OCI-LY7 (cell line): Measurements from ENCODE around the gene RPS6KA5. TPM values are rescaled to one million over a fixed set of nuclear protein-coding genes. Genes with fewer than 3 reads are reported as not detected.
A peak's percentile ranks its signal among the peaks of the same experiment; 100 is the strongest.

Experiments used
- BruUV-seq: library from RNA; stranded (reverse); fragments of 400-500 nt; replicated peaks from 2 replicates; lab custom pipeline; 2021; lab: Mats Ljungman, UMichigan
- CTCF ChIA-PET: fragments of 300-600 bp; sonication (Branson Sonifier 250); formaldehyde crosslinking; loops from one replicate; lab custom pipeline; 2022; ENCODE audit warnings: antibody characterized with exemption; ENCODE audit not compliant: unreplicated experiment; lab: Charles Lee
- POLR2A ChIA-PET: fragments of 300-600 bp; sonication (Branson Sonifier 250); formaldehyde crosslinking; loops from one replicate; lab custom pipeline; 2022; ENCODE audit warnings: antibody characterized with exemption; lab: Charles Lee
- DNase-seq: peaks from one replicate; pipeline ENCODE4 v3.0.0-alpha.2; 2015; ENCODE audit warnings: low spot score
- H2AFZ ChIP-seq: fragments of 200-600 bp; sonication (generic), shearing (Covaris generic); 2 replicates; pipeline ENCODE4 v1.6.1; 2014; ENCODE audit warnings: mild to moderate bottlenecking, antibody characterized with exemption, low read length, moderate library complexity
- H3K27ac ChIP-seq: fragments of 200-600 bp; sonication (generic); 2 replicates; pipeline ENCODE4 v1.5.1; 2014; ENCODE audit warnings: mixed run types, low read depth, mild to moderate bottlenecking, moderate library complexity, low read length, inconsistent platforms; ENCODE audit not compliant: poor library complexity, severe bottlenecking
- H3K36me3 ChIP-seq: fragments of 200-600 bp; sonication (generic); 2 replicates; pipeline ENCODE4 v1.6.1; 2014; ENCODE audit warnings: mild to moderate bottlenecking, antibody characterized with exemption, low read length, moderate library complexity, mixed read lengths; ENCODE audit not compliant: insufficient read depth
- H3K4me1 ChIP-seq: fragments of 200-600 bp; sonication (generic); 2 replicates; pipeline ENCODE4 v1.5.1; 2014; ENCODE audit warnings: mild to moderate bottlenecking, low read length; ENCODE audit not compliant: insufficient read depth, poor library complexity, severe bottlenecking
- H3K4me2 ChIP-seq: fragments of 200-600 bp; sonication (generic); 2 replicates; pipeline ENCODE4 v1.6.1; 2014; ENCODE audit warnings: mild to moderate bottlenecking, low read length
- H3K4me3 ChIP-seq: fragments of 200-600 bp; sonication (generic); 2 replicates; pipeline ENCODE4 v1.5.1; 2014; ENCODE audit warnings: mild to moderate bottlenecking, low read depth, low read length; ENCODE audit not compliant: poor library complexity, severe bottlenecking
- H3K79me2 ChIP-seq: fragments of 200-600 bp; sonication (generic); 2 replicates; pipeline ENCODE4 v1.6.1; 2016; ENCODE audit warnings: low read depth, mild to moderate bottlenecking, low read length, moderate library complexity, mixed read lengths; ENCODE audit not compliant: insufficient read depth
- H3K9me2 ChIP-seq: fragments of 200-600 bp; sonication (generic); 2 replicates; pipeline ENCODE4 v1.6.1; 2016; ENCODE audit warnings: mild to moderate bottlenecking, low read length, mixed read lengths; ENCODE audit not compliant: insufficient read depth
- H3K9me3 ChIP-seq: fragments of 200-600 bp; sonication (generic); 2 replicates; pipeline ENCODE4 v1.6.1; 2014; ENCODE audit warnings: mild to moderate bottlenecking, mixed run types, low read length, mixed read lengths
- H4K20me1 ChIP-seq: fragments of 200-600 bp; sonication (generic); 2 replicates; pipeline ENCODE4 v1.6.1; 2014; ENCODE audit warnings: mild to moderate bottlenecking, antibody characterized with exemption, low read length, moderate library complexity, mixed read lengths; ENCODE audit not compliant: insufficient read depth
- CTCF ChIP-seq: fragments of 200-600 bp; sonication (generic); conservative IDR thresholded peaks from 2 replicates; pipeline ENCODE4 v1.5.1; 2014; ENCODE audit warnings: mild to moderate bottlenecking, antibody characterized with exemption, low read length, moderate library complexity, mixed read lengths
- EZH2phosphoT487 ChIP-seq: fragments of 200-600 bp; sonication (generic); IDR thresholded peaks from 2 replicates; pipeline ENCODE4 v1.6.1; 2018; ENCODE audit warnings: low read depth, borderline replicate concordance, mild to moderate bottlenecking, mixed run types, antibody characterized with exemption, low read length, moderate library complexity, mixed read lengths
- intact Hi-C: fragments of 100-400 bp; cut with micrococcal nuclease; formaldehyde crosslinking; loops from one replicate; pipeline ENCODE4 v1.10.0; 2022; ENCODE audit not compliant: unreplicated experiment
- total RNA-seq, 2 experiments: library from RNA; depleted of rRNA in 1 of 2; stranded (reverse); fragments of >200 nt in 1 of 2; shearing (Covaris generic) in 1 of 2; gene quantifications; 2 replicates each; pipeline ENCODE4 v1.2.3, GENCODE V29; 2014 to 2022

Gene RPS6KA5
- total RNA-seq, 2 experiments from 2014 or later: 9.6 to 12.7 TPM

DNA sequence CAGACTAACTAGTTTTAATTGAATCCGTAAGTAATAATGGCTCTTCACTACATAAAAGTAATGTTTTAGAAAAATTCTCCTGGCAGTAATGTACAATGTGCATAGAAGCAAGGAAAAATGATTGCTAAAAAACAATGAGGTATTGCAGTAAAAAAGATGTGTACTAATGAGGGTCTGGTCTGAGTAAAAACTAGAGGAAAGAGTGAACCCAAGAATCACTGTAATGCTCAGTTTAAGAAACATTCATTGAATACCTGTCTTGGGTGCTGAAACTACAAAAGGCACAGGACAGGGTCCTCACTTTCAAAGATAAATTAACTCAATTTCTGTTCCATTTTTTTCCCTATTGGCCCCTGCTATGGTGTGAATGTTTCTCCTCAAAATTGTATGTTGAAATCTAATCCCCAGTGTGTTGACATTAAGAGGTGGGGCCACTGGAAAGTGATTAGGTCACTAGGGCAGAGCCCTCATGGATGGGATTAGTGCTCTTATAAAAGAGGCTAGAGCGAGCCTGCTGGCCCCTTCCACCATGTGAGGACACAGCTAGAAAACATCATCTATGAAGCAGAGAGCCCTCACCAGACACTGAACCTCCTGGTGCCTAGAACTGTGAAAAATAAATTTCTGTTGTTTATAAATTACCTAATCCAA, 51.6 kb downstream of the RPS6KA5 start:
- Histone ChIP-seq H3K9me2 (no peaks in the 10 kb centered on the region), H3K27ac (peak overlapping the region; percentile 54), H2AFZ (no peak overlapping the region), H3K79me2 (no peaks in the 10 kb centered on the region), H3K4me1 (peaks cover 23% of the 10 kb centered on the region), H4K20me1 (peaks cover 5% of the 10 kb centered on the region; the same call in 1 of the 2 replicates), H3K4me3 (no peak overlapping the region), H3K4me2 (peak overlapping the region; percentile 55), H3K36me3 (no peaks in the 10 kb centered on the region), H3K9me3 (no peaks in the 10 kb centered on the region)
- POLR2A ChIA-PET: interaction anchor here (1.3 to 1.4 kb wide), 2 partner anchors 14 to 39 kb away, joined by 4 read pairs; no protein-coding TSS in a partner anchor
- no peak for TF ChIP-seq EZH2phosphoT487
- no peak for TF ChIP-seq CTCF
- CTCF ChIA-PET: no interaction called here
- DNase-seq: no peak
- no TSS peak for BruUV-seq
- intact Hi-C loops: no loop called here

- no peak for TF ChIP-seq EZH2phosphoT487
- TF ChIP-seq CTCF: no peak
- no peaks in the 10 kb centered on the region for H3K36me3 ChIP-seq
- no peaks in the 10 kb centered on the region for H3K9me2 ChIP-seq
- H3K4me2 ChIP-seq: no peak overlapping the region
- intact Hi-C loops: no loop called here
- H4K20me1 ChIP-seq: no peaks in the 10 kb centered on the region; the same call in 1 of the 2 replicates
- H2AFZ ChIP-seq: no peak overlapping the region
- ChIA-PET CTCF (no interaction called here), POLR2A (interaction anchor here (1.0 to 1.3 kb wide), 2 partner anchors 9 to 10 kb away, joined by 3 to 4 read pairs; no protein-coding TSS in a partner anchor)
- no peak for DNase-seq
- H3K27ac ChIP-seq: no peak overlapping the region
- no peak overlapping the region for H3K4me3 ChIP-seq
- BruUV-seq: no TSS peak
- peaks cover 20% of the 10 kb centered on the region for H3K4me1 ChIP-seq
- no peaks in the 10 kb centered on the region for H3K9me3 ChIP-seq
- no peaks in the 10 kb centered on the region for H3K79me2 ChIP-seq
Observed at GRCh38 chr14:91005716-91006115, 54.7 kb downstream of the RPS6KA5 start.

DNA sequence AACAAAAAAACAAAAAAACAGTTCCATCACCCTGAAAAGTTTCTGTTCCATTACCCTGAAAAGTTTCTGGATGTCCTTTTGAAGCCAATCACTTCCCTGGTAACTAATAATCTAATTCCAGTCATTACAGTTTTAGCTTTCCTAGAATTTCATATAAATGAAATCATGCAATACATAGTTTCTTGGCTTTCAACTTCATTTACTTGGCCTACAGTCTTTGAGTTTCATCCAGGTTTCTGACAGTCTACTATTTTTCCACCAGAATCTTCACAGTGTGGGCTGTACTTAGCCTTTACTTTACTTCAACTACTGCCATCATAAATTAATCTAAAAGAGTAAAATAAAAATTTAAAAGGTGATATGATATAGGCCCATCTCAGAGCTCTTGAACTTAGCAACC, 55.5 kb downstream of the RPS6KA5 start:
- no peak overlapping the region for H3K27ac ChIP-seq
- no peaks in the 10 kb centered on the region for H3K36me3 ChIP-seq
- no peak overlapping the region for H3K4me2 ChIP-seq
- H3K9me3 ChIP-seq: no peaks in the 10 kb centered on the region
- no peak overlapping the region for H2AFZ ChIP-seq
- H3K4me1 ChIP-seq: peaks cover 13% of the 10 kb centered on the region
- no peaks in the 10 kb centered on the region for H4K20me1 ChIP-seq
- intact Hi-C loops: no loop called here
- no peaks in the 10 kb centered on the region for H3K9me2 ChIP-seq
- no peak overlapping the region for H3K4me3 ChIP-seq
- TF ChIP-seq EZH2phosphoT487: no peak
- no peak for TF ChIP-seq CTCF
- no TSS peak for BruUV-seq
- ChIA-PET POLR2A (interaction anchor here (0.6 to 1.3 kb wide), 3 partner anchors 9 to 62 kb away, joined by 3 to 5 read pairs (median 4); no protein-coding TSS in a partner anchor), CTCF (no interaction called here)
- no peaks in the 10 kb centered on the region for H3K79me2 ChIP-seq
- DNase-seq: no peak
